Activated CD4-positive, alpha-beta memory T cell treated with anti-CD3 and anti-CD28 coated beads, Interleukin-2, amount 10 ng/mL, durations not matched to agents 7 days and 5 days (primary cell): ENCODE measurements around the gene UCK2. TPM values are rescaled to one million over a fixed set of nuclear protein-coding genes. Genes with fewer than 3 reads are reported as not detected.

Experiments used
- CTCF ChIA-PET: fragments of 350-600 bp; sonication (Branson Sonifier 250); formaldehyde crosslinking; loops from one replicate; lab custom pipeline; 2021; ENCODE audit warnings: antibody characterized with exemption, inconsistent platforms; lab: Charles Lee
- POLR2A ChIA-PET: fragments of 350-600 bp; sonication (Branson Sonifier 250); formaldehyde crosslinking; loops from one replicate; lab custom pipeline; 2021; ENCODE audit warnings: antibody characterized with exemption; lab: Charles Lee
- DNase-seq: peaks from one replicate; pipeline ENCODE4 v3.0.0-alpha.2; 2020
- H3K27ac Mint-ChIP-seq: one replicate; pipeline ENCODE4 v1.8.0; 2021; ENCODE audit warnings: mild to moderate bottlenecking, mixed read lengths
- H3K27me3 Mint-ChIP-seq: one replicate; pipeline ENCODE4 v1.8.0; 2021; ENCODE audit warnings: mixed read lengths
- H3K36me3 Mint-ChIP-seq: one replicate; pipeline ENCODE4 v1.8.0; 2021; ENCODE audit warnings: low read depth, mixed read lengths
- H3K4me1 Mint-ChIP-seq: one replicate; pipeline ENCODE4 v1.8.0; 2021; ENCODE audit warnings: mixed read lengths
- H3K4me3 Mint-ChIP-seq: one replicate; pipeline ENCODE4 v1.8.0; 2021; ENCODE audit warnings: mild to moderate bottlenecking, mixed read lengths
- H3K9me3 Mint-ChIP-seq: one replicate; pipeline ENCODE4 v1.8.0; 2021; ENCODE audit warnings: mixed read lengths
- total RNA-seq, 2 experiments: library from RNA; stranded (reverse); gene quantifications; one replicate each; pipeline ENCODE4 v1.2.3, GENCODE V29; 2021

UCK2 gene
- total RNA-seq, 2 experiments from 2014 or later, result 32.1 to 34.4 TPM

- ChIA-PET CTCF (no interaction called here), POLR2A (no interaction called here)
- Mint-ChIP-seq H3K4me3 (no peak overlapping the region), H3K4me1 (no peaks in the 10 kb centered on the region), H3K27ac (no peak overlapping the region), H3K27me3 (peaks cover 10% of the 10 kb centered on the region), H3K36me3 (no peaks in the 10 kb centered on the region), H3K9me3 (no peaks in the 10 kb centered on the region)
- no peak for DNase-seq
These were observed 115.6 kb downstream of the UCK2 start for GRCh38 chr1:165942927-165943597.

- Mint-ChIP-seq H3K36me3 (no peaks in the 10 kb centered on the region), H3K27me3 (peaks cover 8% of the 10 kb centered on the region), H3K4me3 (no peak overlapping the region), H3K9me3 (no peaks in the 10 kb centered on the region), H3K27ac (no peak overlapping the region), H3K4me1 (no peaks in the 10 kb centered on the region)
- CTCF ChIA-PET, result no interaction called here
- POLR2A ChIA-PET, result no interaction called here
- no peak for DNase-seq
These were observed 118.5 kb downstream of the UCK2 start for GRCh38 chr1:165945911-165946310.

- H3K4me1 Mint-ChIP-seq, result no peaks in the 10 kb centered on the region
- H3K27me3 Mint-ChIP-seq, result peaks cover 4% of the 10 kb centered on the region
- POLR2A ChIA-PET, result no interaction called here
- CTCF ChIA-PET, result no interaction called here
- DNase-seq, result no peak
- H3K27ac Mint-ChIP-seq, result no peak overlapping the region
- no peak overlapping the region for H3K4me3 Mint-ChIP-seq
- H3K36me3 Mint-ChIP-seq, result no peaks in the 10 kb centered on the region
- no peaks in the 10 kb centered on the region for H3K9me3 Mint-ChIP-seq
These were observed 120.5 kb downstream of the UCK2 start for GRCh38 chr1:165947797-165948455.

DNA sequence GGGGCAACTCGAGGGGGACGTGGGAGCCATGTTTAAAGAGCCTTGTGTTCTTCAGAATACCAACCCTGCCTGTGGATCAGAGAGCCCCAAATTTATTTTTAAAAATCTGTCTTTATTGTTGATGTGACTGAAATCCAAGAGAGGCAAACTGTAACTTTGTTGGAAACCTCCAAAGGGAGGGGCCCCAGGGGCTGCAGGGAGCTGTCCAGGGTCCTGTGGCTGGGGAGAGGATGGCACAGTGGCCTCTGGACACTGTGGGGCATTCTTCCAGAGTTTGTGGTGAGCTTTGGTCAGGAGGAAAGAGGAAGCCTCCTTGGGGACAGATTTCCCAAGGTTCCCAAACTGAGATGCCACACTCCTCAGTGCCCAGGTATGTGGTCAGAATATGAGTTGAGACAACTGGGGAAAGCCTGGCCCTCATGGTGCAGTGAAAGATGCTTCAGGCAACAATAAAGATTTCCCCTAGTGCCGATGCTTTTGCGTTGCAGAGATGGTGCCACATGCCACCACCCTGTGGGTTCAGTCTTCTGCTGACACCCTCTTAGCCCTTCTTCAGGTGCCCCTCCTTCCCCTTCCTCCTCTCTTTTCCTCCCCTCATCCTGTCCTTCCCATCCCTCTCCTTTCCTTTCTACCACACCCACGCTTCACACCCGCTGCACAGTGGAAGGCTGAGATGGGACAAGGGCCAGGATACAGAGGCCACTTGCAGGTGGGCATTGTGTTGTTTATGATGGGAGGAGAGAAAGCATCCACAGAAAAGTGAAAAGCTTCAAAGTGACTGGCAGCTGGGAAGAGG lies 122.1 kb downstream of the UCK2 start:
- Mint-ChIP-seq H3K36me3 (no peaks in the 10 kb centered on the region), H3K9me3 (no peaks in the 10 kb centered on the region), H3K27me3 (peaks cover 4% of the 10 kb centered on the region), H3K27ac (no peak overlapping the region), H3K4me1 (no peaks in the 10 kb centered on the region), H3K4me3 (no peak overlapping the region)
- CTCF ChIA-PET, result interaction anchor here (0.7 kb wide), 1 partner anchor 194 kb away, joined by 3 read pairs; no protein-coding TSS in a partner anchor
- no peak for DNase-seq
- POLR2A ChIA-PET, result no interaction called here

- Mint-ChIP-seq H3K9me3 (no peaks in the 10 kb centered on the region), H3K4me3 (no peak overlapping the region), H3K27me3 (no peaks in the 10 kb centered on the region), H3K4me1 (no peaks in the 10 kb centered on the region), H3K27ac (no peak overlapping the region), H3K36me3 (no peaks in the 10 kb centered on the region)
- no peak for DNase-seq
- ChIA-PET POLR2A (no interaction called here), CTCF (no interaction called here)
These were observed 127.5 kb downstream of the UCK2 start for GRCh38 chr1:165954940-165955339.

DNA sequence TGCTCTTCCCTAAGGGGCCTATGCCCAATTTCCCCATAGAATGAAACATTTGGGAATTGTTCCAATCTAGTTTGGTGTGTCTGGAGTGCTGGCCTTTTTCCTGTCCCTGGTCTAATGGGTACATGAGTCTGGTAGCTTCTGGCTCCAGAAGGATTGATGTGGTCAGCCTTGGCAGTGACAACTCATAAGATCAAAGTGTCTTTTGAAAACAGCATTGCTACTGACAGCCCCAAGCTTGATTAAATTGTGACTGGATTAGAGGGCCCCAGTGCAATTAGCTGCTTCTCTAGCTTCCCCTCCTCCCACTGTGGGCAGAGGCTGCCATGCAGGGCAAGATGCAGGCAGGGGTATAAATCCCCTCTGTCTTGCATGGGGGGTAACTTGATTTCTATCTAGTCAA lies 130.9 kb downstream of the UCK2 start:
- H3K36me3 Mint-ChIP-seq, result no peaks in the 10 kb centered on the region
- H3K4me3 Mint-ChIP-seq, result no peak overlapping the region
- DNase-seq, result no peak
- CTCF ChIA-PET, result no interaction called here
- POLR2A ChIA-PET, result no interaction called here
- H3K27ac Mint-ChIP-seq, result no peak overlapping the region
- no peaks in the 10 kb centered on the region for H3K4me1 Mint-ChIP-seq
- H3K9me3 Mint-ChIP-seq, result no peaks in the 10 kb centered on the region
- H3K27me3 Mint-ChIP-seq, result peaks cover 3% of the 10 kb centered on the region

- CTCF ChIA-PET, result no interaction called here
- POLR2A ChIA-PET, result no interaction called here
- Mint-ChIP-seq H3K27me3 (peaks cover 3% of the 10 kb centered on the region), H3K4me3 (no peak overlapping the region), H3K27ac (no peak overlapping the region), H3K36me3 (no peaks in the 10 kb centered on the region), H3K9me3 (no peaks in the 10 kb centered on the region), H3K4me1 (no peaks in the 10 kb centered on the region)
- DNase-seq, result no peak
These were observed 132.7 kb downstream of the UCK2 start for GRCh38 chr1:165960136-165960535.

GRCh38 chr1:165960881-165961280 lies 133.5 kb downstream of the UCK2 start:
- Mint-ChIP-seq H3K4me1 (no peaks in the 10 kb centered on the region), H3K4me3 (no peak overlapping the region), H3K36me3 (no peaks in the 10 kb centered on the region), H3K27ac (no peak overlapping the region), H3K27me3 (peaks cover 5% of the 10 kb centered on the region), H3K9me3 (no peaks in the 10 kb centered on the region)
- no peak for DNase-seq
- ChIA-PET POLR2A (no interaction called here), CTCF (no interaction called here)

Other genes with a start within 250 kb of the UCK2 start
- gene MGST3, start 196.4 kb upstream of the UCK2 start, total RNA-seq, result 10 to 100 TPM; 63.4 to 70.3 TPM
- 10 to 100 TPM; 46.9 to 54.4 TPM for gene ALDH9A1, start 129.1 kb upstream of the UCK2 start, total RNA-seq
- 100 to 1,000 TPM; 113 to 115 TPM for gene TMCO1, start 58.7 kb upstream of the UCK2 start, total RNA-seq